Activated CD8-positive, alpha-beta memory T cell treated with anti-CD3 and anti-CD28 coated beads for 24 hours (primary cell): ENCODE data around the gene METTL8.

Experiments used
- DNase-seq: peaks from one replicate; pipeline ENCODE4 v3.0.0-alpha.2; 2020

The METTL8 gene, protein sequence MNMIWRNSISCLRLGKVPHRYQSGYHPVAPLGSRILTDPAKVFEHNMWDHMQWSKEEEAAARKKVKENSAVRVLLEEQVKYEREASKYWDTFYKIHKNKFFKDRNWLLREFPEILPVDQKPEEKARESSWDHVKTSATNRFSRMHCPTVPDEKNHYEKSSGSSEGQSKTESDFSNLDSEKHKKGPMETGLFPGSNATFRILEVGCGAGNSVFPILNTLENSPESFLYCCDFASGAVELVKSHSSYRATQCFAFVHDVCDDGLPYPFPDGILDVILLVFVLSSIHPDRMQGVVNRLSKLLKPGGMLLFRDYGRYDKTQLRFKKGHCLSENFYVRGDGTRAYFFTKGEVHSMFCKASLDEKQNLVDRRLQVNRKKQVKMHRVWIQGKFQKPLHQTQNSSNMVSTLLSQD

DNA sequence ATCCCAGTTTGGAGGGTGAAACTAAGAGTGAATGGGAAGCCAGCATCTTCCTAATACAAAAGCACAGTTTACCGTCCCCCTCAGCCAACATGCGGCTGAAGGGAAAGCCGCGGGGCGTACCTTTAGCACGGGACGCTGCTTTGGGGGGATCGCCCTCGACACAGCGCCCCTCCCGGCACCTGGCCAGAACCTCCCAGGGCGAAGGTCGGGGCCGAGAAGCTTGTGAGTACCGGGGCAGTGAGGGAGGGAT lies at the start of gene METTL8:
Gene METTL8 (minus strand): TSS at position 228 of the 250 bp plus-strand sequence. CDS start 41,805 bp downstream, outside the sequence.
- DNase-seq: no peak

DNA sequence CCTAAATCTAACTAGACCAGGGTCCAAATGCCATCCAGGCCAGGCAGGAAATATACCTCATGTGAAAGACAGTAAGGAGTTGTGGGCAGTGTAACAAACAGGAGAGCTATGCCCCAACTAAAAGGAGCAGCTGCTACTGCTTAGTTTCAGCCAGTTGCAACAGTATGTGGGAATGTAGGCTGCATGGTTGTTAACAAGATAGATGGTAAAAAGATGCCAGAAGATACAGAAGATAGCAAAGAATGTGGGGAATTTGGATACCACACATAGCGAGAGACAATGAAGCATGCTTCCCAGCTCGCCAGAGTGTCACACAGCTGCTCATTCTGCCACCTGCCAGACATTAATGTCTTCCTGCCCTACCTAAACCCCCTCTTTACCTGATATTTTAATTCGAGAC lies 49.1 kb upstream of the METTL8 start:
- DNase-seq: no peak

DNA sequence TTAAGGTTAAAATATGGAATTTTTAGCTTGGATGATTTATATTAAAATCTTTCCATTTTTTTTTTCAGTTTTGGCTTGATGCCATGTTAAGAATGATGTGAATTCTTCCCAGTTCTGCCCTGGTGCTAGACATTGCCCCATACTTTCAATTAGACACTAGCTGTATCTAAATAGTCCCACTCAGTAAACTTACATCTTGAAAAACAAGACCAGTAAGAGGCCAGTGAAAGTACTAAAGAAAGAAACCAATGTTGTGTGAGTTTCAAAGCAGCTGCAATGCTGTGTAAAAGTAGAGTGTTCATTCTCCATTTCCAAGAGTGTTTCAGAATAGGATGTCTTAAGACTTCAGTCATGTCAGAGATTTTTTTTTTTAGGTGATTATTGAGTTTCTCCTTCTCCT lies 48.5 kb upstream of the METTL8 start:
- DNase-seq: no peak

DNA sequence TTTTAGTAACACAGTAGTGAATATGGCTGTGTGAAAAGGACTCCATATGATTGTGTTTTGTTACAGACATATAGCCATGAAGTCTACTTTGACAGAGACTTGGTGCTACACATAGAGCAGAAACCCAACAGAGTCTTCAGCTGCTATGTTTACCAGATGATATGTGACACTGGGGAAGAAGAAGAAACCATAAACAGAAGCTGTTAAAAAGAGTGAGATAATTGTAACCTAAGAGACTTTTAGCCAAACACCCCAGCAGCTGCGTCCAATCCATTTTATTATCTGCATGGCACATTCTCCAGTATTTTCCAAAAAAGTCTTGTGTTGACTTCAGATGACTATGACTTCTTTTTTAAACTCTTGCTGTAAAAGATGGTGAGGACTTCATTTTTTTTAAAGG lies 47.1 kb upstream of the METTL8 start:
- no peak for DNase-seq

DNA sequence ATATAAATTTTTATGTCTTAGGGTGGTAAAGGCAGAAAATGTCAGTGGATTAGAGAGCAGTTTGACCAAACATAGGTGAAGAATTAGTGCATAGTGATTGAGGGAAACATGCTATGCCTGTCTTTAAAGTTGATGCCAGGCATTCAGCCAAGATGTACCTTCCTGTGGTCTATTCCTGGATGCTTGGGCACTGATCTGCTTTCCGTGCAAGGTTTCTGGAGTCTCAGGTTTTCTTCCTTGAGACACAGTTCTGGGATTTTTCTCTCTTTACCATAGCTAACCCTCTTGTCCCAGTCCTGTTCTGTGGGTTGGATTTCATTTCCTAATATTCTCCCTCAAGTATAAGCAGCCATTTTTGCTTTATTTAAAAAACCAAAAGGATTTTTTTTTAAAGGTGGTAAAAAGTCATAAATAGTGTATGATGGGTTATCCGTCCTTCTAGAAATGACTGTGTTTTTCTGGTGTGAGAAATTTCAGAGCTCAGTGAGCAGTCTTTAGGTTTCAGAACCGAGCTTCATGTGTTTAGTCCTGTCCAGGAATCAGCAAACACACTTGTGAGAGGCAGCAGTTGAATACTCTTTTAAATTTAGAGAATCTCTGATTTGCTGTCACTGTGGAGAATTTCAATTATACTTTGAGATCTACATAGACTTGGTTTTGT lies 45.5 kb upstream of the METTL8 start:
- DNase-seq: no peak

DNA sequence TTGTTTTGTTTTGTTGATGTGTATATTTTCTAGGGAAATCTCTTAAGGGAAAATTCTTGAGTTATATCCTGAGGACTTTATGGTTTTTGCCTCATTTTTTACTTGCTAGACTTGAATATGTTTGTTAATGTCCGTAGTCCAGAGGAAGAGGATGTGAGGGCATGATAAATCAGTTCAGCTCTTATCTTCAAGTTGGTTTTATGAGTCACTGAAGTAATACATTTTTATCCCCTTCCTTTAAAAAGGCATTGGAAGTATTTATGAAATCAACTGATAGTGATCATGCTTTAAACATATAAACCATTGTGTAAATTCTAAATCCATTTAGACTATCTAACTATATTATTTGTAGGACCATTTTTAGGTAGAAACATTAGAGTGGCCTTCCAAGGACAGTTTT lies 44.6 kb upstream of the METTL8 start:
- no peak for DNase-seq

DNA sequence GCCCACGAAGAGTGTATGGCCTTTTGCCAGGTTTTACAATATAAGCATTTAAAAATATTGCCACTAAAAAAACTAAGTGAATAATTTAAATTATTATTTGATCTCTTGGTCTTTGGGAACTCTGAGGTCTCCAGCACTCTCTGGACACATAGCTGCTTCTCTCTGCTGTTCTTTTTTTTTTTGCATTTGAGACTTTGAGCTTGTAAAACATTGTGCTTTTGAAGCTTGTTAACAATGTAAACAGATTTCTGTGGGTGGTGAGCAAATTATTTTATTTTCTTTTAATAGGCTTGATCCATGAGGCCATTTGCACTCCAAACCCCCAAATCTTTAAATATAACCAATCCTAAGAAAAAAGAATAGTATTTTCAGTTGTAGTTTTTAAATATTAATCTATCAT lies 42.2 kb upstream of the METTL8 start:
- no peak for DNase-seq

DNA sequence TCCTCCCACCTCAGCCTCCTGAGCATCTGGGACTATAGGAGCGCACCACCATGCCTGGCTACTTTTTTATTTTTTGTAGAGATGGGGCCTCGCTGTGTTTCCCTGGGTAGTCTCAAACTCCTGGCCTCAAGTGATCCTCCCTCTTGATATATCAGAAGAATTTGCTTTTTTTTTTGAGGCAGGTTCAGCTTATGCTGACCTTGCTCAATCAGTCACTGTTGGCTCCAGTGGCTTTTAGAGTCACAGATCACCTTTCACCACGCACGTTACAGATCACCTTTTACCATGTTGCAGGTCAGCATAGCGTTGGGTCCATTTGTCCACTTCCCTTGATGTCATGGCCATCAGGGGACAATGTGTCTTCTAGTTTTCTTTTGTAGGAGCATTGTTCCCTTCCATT lies 36.3 kb upstream of the METTL8 start:
- DNase-seq: no peak

DNA sequence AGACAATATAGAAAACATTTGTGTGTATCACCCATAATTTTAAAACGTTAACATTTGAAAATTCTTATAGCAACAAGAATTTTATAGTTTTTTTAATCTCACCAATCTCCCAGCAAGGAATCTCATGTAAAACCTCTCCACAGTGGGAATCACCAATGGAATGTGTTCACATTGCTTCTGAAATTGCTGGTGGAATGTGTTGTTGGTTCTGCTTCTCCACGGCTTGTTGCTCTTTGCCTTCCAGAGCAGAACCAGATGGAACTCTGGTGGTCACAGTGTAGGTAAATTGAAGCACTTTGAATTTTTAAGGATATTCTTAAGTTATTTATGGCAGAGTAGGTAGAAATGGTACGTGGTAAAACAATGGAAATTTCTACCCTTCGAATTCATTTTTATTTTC lies 35.4 kb upstream of the METTL8 start:
- no peak for DNase-seq

DNA sequence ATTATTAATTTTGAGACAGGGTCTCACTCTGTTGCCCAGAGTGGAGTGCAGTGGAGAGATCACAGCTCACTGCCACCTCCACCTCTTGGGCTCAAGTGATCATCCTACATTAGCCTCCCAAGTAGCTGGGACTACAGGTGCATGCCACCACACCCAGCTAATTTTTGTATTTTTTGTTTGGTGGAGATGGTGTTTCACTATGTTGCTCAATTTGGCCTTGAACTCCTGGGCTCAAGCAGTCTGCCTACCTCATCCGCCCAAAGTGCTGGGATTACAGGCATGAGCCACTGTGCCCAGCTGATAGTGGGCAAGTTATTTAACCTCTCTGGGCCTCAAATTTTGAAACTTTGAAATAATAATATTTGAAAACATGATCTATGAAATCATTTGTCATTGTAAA lies 26.7 kb upstream of the METTL8 start:
- DNase-seq: no peak

DNA sequence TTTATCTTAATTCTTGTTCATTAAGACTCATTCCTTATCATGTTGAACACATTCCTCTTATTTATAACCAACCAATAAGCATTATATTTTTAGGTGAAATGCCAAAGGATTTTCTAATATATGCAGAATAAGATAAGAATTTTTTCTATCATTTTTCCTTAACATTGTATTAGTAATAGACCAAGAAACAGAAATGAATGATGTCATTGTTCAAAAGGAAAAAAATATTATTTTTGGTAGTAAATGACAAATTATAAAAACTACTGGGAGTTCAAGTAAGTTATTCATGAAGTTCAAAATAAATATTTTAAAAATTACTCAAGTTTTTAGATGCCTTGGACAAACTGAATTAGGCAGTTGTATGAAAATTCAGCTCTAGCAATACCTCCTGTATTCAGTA lies 25.7 kb upstream of the METTL8 start:
- DNase-seq: no peak

DNA sequence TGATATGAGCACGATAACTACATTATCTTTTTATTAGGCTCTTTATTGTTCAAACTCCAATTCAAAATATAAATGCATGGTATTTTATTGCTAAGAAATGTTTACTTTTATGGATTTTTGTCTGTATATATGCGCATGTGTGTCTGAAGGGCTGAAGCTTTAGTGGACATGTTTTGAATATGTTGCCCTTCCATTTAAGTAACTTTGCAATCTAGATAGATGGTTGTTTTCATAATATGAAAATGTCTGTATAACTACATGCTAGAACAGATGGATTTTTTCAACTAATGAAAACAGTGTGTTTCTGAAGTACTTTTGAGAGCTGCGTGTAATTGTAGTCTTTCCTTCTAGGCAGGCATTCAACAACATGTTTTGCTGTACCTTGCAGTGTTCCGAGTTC lies 19.0 kb upstream of the METTL8 start:
- no peak for DNase-seq

DNA sequence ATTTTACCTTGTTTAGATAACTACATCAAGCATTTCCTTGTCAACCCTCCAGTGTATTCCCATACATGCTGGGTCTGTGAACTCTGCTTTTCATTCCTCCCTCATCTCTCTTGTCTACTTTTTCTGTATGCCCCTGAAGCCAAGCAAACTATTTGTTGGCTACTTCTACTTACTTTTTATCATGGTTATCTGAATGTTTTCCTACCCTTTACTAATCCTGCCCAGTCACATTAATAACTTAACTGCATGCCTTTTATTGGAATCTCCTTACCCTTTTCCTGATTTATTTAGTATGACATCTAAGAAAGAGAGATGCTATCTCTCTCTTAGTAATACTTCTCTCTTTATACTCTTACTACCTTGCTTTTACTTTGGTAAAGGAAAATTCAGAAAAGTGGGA lies 17.3 kb upstream of the METTL8 start:
- no peak for DNase-seq

DNA sequence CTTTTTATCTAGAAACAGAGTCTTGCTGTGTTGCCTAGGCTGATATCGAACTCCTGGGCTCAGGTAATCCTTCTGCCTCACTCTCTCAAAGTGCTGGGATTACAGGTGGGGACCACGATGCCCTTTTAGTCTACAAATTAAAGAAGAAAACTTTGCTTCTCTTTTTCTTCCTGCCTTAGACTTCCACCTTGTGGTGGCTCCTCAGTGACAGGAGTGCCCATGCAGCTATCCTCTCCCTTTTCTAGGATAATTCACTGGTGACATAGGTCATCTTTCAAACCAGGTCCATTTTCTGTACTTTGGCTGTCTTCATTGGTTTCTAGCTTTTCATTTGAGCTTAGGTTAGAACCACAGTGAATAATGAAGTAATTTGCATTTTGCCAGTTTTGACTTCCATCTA lies 13.9 kb upstream of the METTL8 start:
- DNase-seq: no peak

DNA sequence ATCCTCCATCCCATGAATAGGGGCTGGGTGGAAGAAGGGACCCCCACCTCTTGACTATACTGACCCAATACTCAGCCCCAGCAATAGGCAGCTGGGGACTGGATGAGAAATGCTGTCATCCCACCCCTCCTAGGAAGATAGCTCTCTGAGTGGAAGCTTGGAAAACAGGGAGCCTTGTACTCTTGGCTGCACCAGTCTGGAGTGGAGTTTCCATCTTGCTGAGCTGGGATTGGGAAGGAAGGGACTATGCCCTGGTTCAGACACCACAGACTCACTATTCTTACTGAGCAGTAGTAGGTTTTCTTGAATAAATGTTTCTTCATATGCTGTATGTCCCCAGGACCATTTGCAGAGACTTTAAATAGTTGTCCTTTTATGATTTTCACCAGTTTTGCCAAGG lies 7.7 kb upstream of the METTL8 start:
- no peak for DNase-seq

DNA sequence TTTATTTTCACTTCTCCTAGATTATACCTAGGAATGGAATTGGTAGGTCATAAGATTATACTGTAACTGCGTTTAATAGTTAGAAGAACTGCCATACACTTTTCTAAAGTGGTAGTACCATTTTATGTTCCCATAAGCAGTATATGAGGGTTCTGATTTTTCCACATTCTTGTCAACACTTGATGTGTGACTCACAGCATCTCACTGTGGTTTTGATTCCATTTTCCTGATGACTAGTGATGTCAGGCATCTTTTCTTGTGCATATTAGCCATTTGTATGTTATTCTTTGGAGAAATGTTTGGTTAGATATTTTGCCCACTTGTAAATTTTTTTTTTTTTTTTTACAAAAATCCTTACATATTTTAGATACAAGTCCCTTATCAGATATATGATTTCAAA lies 2.5 kb upstream of the METTL8 start:
- DNase-seq: no peak

DNA sequence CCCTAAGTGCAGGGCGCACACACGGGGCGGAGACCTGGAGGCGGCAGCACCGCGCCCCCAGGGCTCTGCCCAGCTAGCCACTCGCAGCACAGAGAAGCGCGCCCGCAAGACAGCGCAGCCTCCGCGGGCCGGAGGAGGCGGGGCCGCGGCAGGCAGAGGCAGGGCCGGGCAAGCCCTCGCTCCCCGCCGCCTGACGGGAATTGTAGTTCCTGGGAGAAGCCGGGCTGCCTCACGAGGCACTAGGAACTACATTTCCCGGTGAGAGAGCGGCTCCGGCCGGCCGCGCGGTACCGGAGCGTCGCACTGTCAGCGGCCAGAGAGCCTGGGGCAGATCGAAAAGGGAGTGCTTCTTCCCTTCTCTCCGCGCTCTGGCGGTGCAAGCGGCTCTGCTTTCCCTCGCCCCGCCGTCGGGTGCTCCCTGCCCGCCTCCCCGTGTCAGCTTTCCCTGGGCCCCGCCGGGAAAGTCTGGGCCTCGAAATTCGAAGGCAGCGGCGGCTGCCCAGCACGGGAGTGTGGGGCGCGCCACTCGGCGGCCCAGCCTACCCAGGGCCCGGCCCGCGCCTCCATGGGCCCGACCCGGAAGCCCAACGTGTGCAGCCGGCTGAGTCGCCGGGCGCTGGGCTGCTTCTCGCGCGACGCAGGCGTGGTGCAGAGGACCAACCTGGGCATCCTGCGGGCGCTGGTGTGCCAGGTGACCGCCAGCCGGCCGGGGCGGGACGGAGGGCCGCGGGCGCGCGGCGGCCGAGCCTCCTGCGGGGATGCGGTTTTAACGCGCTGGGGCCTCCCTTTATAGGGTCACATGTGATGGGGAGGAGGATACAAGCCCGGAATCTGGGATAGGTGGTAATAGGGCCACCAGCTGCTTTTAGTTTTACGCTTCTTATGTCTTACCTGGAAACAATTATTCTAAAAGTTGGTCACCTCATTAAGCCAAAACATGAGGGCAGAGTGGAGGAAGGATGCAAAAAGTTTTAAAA lies 511 bp upstream of the METTL8 start, which contains the start of gene DCAF17:
Gene DCAF17 (plus strand): TSS at position 214 of the 977 bp plus-strand sequence. CDS start 352 bp downstream, at position 566.
- DNase-seq: peak; percentile 95

DNA sequence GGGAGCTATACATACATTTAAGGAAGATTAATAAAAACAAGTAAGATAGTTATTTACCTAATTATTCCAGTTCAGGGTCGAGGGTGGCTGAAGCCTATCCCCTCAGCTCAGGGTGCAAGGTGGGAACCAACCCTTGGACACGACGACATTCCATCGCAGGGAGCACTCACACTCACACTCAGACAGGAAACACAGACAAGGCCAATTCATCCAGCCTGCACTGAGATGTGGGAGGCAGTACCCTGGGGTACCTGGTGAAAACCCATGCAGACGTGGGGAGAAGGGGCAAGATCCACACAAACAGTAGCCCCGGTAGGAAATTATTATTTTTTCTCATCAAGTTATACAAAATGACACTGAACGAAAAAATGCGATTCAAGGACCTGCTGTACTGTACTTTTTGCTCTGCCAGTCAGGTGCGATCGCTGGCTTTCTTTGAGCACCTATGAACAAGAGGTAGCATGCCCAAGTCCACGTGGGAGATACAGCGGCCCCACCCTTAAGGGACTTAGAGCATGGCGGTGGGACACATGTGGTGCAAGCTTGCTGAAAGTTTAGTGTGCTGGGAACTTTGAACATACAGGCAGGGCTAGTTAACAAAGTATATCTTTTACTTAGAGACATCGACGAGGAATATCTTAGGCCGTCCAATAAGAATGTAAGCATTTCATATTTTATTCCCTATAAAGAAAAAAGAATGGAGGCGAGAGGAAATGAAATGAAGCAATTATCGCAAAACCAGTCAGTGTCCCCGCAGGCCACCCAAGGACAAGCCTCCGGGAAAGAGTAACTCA lies 624 bp downstream of the METTL8 start:
- DNase-seq: peak; percentile 77

DNA sequence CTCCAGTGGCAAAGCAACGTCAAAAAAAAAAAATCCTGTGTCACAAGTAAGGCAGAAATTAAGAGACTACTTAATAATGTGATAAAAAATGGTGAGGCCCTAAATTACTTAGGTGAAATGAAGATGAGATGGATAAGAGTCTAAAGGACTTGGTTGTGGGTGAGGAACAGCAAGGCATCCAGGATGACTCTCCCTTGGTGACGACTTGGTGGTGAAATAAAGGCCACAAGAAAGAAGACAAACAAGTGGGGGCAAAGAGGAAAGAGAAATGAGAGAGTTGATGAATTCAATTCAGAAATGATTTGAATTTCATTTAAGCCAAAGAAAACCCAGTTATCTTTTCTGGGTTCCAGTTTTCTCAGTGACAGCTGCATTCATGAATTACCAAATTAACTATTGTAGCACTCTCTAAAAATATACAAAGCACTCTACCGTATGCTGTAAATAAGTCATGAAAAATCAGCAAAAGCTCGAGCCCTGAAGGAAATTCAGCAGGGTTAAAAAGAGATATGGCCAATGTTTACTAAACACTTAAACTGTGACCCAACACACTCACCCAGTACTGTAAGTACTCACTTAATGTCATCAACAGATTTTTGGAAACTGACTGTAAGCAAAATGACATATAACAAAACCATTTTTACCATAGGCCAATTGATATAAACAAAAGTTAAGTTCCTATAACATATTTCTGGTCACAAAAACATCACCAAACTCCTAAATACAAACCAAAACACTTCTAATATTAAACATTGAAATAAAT lies 1.4 kb downstream of the METTL8 start:
- no peak for DNase-seq

DNA sequence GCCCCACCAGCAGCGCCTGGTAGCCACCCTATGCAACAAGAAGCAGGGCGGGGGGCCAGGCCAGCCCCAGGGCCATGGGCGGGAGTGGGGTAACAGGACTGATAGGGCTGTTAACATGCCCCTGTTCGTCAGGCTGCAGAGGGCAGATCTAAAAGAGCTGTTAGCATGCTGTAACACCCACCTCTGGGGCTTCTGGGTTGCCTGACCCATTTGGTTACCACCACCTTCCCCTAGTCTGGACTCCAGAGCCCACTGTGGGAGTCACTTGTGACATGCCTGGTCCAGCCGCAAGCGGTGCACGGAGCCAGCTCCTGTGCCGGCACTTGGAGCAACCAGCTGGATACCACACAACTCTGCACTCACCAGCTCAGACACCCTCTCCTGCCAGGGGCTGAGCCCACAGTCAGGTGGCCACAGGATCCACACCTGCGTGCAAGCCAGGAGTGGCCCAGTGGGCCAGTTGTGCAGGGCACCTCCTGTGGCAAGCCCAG lies 2.1 kb downstream of the METTL8 start:
- DNase-seq: no peak

DNA sequence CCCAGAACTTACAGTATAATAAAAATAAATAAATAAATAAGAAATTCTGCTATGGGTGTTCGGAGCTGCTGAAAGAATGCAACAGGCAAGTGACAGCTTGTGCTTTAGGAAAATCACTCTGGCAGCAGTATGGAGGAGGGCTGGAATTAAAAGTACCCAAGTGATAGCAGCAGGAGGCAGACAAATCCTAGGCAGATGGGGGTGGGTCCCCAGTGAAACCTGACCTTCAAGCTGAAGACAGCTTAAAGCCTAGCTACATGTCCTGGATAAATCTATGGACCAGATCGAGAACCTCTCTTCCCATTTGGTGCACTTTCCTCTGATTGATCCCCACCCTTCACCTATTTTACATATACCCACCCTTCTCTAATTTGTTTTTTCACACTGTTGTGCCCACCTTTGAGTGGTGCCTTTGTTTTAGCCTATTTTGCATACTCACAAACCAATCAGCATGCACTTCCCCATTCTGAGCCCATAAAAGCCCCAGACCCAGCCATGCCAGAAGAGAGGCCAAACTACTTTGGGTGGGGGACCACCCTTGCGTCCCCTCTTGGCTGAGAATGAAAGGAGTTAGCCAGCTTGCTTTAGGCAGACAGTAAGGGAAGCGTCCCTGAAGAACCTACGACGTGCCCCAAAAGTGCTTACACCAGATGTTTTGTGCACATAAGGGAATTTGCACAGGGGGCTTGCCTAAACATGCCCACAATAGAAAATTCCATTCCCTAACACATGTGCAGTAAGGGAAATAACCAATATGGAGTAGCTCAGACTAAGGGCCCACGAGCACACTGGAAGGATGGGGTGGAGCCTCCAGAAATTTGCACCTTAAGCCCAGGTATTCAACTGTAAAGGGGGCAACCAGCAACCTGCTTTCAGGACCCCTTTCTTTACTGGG lies 3.0 kb downstream of the METTL8 start:
- no peak for DNase-seq
